GM11168 (cell line): ENCODE measurements around the gene PTPRN.

Experiments used
- in situ Hi-C: fragments of 300-500 bp; cut with MboI; formaldehyde crosslinking; loops from one replicate; pipeline ENCODE4 v1.12.0; 2022; ENCODE audit warnings: low sequenced_read_pairs; ENCODE audit not compliant: unreplicated experiment

Gene PTPRN

DNA sequence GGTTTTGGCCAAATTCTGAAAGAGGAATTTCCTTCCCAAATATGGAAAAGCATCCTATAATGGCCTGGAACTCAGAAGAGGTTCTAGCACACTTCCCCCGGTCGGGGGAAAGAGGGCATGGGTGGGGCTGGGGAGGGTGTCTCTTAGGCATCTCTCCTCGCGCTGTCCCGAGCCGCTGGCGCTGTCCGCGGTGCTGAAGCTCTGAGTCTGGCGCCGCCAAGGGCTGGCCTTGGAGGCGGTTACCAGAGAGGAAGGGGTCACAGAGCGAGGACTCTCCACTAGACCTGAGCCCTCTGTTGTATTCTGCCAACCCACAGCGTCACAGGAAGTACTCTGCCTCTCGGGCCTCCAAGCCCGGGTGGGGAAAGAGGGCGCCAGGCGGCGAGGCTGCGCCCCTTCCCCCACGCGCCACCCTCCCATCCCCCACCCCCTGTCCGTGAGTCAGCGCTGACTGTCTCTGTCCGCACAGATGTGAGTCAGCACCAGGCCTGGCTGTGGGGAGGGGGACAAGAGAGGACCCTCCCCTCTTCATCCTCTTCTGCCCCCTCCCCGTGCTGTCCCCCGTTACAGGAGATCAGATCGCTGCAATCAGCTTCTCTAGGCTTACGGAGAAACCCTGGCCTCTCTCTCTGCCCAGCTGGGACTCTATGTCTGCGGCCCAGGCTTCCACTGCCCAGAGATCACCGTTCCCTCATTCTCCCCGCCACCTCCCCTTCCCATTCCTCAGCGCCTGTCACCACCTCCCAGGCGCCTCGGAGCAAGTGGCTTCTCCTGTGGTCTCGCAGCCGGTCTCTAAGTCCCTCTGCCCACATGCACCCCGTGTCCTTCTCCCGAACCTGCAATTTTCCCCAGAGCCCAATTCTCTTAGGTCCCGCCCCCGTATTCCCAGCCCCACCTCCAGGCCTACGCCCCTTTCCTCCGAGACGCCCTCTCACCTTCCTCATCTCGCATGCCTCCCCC is 779 bp downstream of the PTPRN start:
- in situ Hi-C loops: no loop called here

DNA sequence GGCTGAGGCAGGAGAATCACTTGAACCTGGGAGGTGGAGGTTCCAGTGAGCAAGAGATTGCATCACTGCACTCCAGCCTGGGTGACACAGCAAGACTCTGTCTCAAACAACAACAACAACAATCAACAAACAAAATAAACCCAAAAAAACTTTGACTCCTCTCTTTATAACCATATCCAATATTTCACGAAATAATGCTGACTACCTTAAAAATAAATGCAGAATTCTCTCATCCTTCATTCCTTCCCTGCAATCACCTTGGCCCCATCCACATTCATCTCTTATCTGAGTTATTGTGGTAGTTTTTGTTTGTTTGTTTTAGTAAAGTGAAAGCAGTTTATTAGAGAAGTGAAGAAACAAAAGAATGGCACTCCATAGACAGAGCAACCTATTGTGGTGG is 3.2 kb downstream of the PTPRN start:
- in situ Hi-C loops: no loop called here

DNA sequence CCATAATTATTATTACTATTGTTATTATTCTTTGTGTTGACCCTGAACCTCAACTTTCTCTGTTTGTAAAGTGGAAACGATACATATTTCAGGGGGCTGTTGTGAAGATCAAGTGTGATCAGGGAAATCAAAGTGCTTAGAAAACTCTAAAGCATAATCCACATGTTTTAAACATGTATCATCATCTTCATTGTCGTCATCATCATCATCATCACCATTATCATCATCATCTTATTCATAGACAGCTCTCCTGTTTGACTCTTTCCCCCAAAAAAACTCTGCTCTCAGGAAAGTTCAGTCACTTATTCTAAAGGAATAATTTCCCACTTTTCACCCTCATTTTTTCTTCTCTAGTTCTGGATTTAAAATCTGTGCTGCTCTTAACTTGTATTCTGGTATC is 5.0 kb downstream of the PTPRN start:
- in situ Hi-C loops: no loop called here

DNA sequence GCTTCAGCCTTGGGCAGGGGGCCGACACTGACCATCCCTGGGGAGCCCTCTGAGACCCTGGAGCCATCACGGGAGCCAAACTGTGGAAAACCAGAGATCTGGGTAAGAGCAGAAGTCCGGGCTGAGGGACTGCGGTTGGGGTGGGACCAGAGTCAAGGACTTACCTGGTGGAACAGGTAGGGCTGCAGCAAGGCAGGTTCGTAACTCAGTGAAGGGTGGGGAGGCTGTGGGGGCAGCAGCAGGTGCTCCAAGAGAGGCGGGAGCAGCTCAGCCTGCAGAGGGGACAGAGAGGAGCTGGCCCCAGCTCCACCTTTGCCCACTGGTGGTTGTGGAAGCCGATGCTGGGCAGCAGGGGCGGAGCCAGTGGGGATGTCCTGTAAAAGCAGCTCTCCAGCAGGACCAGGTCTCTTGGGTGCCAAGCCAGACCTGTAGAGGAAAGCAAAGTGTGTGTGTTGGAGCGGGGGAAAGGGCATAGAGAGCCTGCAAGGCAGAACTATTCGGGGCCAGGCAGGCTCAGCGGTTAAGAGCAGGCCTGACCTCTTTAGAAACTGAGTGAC is 6.7 kb downstream of the PTPRN start:
- in situ Hi-C loops: no loop called here

DNA sequence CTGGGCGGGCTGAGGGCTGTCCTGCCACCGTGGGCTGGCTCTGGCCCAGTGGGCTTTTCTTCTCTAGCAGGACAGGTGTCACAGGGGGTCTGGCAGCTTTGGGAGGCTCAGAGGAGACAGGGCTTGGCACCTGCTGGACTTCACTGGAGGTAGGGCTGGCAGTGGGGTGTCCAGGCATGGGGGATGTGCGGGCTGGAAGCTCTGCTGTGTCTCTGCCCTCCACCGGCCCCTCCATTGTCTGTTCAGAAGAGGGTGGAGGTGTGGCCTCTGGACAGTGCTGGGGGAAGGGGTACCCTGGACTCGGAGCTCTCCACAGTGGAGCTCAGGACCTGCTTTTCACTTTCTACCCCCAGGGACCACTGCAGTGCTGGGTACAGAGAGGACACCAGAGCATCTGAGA is 9.2 kb downstream of the PTPRN start:
- in situ Hi-C loops: no loop called here

DNA sequence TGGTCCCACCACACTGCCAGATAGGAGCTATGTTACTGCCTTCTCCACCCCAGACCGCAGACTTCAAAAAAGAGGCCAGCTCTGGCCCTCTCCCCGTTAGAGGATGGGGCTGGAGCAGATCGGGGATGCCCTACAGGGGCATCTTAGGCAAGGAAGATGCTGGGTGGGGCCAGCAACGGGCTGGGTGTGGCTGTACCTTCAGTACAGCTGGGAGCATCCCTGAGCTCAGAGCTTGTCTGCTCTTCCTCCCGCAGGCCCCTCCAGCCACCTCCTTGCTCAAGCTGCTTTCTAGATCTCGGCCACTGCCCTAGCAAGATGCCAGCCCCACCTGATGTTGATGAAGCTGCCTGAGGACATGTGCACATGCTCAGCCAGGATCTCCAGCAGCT is 9.8 kb downstream of the PTPRN start:
- in situ Hi-C loops: no loop called here

DNA sequence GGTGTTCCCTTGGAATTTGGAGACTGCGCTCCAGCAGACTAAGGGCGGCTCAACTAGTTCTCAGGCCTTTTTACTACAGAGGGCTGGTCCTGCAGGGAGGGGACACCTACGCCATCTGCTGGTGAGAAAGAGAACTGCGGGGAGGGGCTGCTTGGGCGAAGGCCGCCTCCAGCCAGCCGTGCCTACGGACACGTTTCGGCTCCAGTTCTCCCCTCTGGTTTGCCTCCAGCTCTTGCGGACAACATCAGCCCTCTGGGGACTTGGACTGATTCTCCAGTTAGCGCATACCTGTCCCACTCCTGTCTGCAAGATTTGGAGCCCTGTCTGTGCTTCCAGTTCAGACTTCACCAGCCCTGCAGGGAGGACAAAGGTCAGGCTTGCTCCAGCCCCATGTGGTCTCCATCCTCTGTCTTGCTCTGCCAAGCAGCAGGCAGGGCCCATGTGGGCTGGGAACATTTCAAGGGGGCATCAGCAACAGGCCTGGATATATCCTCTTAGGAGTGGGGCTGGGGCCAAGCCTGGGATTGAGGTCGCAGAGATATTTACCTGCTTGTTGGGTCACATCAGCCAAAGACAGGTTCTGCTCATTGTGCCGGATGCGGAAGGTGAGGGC is 10.3 kb downstream of the PTPRN start:
- in situ Hi-C loops: no loop called here

DNA sequence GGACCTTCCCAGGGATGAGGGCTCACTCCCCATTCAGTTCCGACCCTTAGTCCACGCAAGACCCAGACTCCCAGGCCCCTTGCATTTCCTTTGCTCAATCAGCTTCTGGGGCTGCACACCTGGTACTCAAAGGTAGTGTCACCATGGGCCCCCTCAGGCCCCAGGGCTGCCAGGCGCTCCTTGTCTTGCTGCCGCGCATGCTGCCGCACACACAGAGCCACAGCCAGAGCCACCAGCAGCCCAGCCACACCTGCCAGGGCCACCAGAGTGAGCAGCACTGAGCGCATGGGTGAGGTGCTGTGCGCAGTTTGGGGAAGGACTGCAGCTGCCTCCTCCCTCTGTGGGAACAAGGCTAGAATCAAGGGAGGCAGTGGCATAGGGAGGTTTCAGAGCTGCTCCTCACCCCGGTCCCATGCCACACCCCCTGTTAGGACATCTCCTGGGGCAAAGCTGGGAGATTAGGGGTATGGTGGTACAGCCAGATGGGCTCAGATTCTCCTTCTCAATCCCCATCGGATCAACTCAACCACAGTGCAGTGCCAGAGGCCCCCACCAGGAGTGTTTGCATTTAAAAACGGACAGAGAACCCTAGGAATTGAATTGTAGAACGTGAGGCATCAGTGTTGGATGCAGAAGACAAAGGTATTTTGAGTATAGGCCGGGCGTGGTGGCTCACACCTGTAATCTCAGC is 11.3 kb downstream of the PTPRN start:
- in situ Hi-C loops: no loop called here

DNA sequence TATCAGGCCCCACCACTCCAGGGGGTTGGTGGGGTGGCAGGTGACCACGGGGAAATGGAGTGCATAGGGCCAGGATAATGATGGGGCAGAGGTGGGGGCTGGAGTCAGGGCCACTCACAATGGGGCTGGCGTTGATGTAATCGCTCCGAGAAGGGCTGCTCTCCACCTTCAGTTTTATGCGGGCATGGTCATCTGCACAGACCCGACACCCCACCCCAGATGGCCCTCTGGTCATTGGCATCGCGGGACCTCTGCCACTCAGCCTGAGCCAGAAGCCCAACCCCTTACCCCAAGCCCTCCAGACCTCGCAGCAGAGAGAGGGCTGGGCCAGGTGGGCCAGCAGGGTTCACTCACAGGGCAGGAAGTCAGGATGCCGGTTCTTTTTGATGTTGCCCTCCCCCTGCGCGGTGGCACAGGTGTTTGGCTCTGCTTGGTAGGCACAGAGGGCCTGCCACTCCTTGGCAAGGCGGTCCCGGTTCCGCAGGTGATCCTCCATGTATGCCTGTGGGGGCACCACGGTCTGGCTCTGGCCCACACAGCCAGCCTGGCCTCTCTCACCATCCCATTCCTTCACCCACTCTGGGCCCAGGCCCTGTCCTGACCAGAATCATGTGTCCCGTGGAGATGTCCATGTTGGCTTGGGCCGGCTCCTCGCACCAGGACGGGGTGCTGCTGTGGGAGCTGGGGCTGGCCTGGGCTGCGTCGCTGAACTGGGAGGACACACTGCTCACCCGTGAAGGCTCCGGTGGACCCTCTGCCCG is 12.4 kb downstream of the PTPRN start:
- in situ Hi-C loops: no loop called here

DNA sequence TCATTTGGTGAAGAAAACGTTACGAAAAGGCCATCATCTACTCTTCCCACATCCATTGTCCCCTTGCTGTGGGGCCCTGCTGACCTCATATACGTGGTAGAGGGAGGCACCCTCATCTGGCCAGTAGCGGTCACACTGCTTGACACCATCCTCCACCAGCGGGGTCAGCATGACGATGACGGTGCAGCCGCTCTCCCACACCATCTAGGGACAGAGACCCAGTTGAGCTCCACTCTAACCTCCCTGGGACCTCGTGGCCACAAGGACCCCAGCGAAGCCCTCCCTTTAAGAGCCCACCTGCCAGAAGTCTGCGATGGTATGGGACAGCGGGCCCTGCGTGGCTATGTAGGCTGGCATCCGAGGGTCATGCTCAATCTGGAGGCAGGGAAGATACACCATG is 13.1 kb downstream of the PTPRN start:
- in situ Hi-C loops: no loop called here

DNA sequence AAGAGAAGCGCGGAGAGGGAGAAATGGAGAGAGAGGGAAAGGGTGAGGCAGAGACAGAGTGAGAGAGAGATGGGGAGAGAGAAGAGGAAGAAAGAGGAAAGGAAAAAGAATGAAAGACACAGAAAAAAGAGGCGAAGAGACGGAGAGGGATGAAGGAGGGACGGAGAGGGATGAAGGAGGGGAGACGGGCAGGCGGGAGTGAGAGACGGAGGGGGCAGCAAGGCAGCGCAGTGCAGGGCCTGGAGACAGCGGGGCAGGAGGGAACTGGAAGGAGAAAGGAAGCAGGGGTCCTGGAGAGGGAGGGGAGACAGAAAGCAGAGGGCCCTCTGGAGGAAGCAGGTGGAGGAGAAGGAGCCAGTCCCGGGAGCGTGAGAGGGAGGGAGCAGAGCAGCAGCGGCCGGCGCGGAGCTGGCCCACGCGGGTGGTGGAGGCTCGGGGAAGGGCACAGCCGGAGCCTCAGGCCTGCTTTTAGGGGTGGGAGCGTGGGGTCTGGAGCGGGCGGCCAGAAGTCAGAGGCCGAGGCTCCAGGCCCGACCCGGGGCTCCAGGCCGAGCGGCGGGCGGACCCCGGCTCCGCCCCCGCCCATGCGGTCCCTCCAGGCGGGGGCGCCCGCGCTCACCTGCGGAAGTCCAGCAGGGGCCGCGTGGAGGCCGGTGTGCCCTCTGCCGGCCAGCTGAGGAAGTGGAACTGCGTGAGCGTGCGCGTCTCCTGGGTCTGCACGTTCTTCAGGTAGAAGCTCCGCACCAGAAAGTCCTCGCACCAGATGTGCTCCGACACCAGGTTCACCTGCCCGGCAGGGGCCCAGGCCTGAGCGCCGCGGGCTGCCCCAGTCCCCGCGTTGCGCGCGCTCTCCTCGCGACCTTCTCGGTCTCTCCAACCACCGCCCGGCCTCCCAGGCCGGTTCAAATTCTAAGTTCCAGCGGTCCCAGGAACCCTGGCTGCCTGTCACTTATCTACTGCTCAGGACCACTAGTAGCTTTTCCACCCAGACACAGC is 14.5 kb downstream of the PTPRN start:
- in situ Hi-C loops: no loop called here

DNA sequence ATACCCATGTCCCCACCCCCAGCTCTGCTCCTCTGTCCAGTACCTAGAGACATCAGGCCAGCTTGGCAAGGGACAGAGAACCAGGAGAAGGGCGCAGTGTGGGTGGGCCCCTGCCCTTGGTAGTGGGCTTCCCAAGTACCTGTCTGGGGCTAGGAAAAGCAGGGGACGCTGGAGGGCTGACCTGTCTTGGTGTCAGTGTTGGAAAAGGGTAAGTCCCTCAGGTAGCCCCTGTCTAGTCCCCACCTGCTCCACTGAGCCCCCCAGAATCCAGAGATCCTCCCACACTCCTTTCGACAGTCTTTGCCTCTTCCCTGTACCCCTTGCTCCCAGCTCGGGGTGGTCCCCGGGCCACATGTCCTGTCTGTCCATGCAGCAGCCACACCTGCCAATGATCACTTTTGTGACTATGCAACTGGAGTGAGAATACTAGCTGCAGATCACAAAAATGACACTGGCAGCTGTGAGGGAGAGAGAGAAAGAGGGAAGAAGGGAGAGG is 15.4 kb downstream of the PTPRN start:
- in situ Hi-C loops: no loop called here

DNA sequence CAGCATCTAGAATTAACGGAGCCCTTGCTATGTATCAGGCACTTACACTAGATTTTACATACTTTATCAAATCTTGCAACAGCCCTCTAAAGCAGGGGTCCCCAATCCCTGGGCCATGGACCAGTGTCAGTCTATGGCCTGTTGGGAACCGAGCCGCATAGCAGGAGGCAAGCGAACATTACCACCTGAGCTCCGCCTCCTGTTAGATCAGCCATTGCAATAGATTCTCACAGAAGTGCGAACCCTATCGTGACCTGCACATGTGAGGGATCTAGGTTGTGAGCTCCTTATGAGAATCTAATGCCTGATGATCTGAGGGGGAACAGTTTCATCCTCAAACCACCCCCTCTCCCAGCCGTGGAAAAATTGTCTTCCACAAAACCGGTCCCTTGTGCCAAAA is 16.6 kb downstream of the PTPRN start:
- in situ Hi-C loops: no loop called here

DNA sequence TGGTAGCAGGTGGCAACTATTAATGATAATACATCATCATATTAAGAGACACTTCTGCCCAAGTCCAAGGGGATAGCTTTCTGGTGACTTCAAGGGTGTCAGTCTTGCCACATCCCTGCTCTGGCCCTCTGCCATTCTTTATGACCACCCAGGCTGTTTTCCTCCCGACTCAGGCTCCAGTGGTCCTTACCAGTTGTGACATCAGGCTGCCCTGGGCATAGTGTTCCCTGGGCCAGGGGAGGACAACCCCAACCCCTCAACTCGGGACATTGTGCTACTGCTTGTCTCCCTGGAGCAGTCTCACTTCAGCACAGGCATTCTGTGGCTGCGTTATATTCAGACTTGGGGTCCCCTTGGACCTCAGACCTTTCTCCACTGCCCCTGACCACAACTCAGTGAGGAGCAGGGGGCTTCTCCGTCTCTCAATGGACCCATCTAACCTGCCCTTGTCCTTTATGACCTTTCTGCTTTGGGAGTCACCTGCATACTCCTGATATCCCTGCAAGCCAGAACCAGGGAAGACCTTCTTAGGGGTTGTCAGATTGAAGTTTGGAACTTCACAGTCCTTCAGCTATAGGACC is 17.2 kb downstream of the PTPRN start:
- in situ Hi-C loops: no loop called here

DNA sequence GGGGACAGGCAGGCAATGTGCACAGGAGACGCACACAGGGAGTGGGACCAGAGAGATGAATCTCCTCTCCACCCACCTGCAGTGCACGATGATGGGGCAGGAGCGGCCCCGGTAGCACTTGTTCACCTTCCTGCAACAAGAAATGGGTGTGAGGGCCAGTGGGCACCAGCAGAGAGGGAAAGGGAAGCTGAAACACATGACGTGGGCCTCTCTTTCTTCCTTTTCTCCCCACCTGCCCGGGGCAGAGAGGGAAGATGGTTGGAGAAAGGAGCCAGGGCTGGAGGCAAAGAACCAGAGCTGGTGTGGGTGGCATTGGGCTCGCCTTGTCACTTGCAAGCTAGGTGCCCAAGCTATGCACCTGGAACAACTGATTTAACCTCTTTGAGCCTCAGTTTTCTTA is 17.8 kb downstream of the PTPRN start:
- in situ Hi-C loops: no loop called here

DNA sequence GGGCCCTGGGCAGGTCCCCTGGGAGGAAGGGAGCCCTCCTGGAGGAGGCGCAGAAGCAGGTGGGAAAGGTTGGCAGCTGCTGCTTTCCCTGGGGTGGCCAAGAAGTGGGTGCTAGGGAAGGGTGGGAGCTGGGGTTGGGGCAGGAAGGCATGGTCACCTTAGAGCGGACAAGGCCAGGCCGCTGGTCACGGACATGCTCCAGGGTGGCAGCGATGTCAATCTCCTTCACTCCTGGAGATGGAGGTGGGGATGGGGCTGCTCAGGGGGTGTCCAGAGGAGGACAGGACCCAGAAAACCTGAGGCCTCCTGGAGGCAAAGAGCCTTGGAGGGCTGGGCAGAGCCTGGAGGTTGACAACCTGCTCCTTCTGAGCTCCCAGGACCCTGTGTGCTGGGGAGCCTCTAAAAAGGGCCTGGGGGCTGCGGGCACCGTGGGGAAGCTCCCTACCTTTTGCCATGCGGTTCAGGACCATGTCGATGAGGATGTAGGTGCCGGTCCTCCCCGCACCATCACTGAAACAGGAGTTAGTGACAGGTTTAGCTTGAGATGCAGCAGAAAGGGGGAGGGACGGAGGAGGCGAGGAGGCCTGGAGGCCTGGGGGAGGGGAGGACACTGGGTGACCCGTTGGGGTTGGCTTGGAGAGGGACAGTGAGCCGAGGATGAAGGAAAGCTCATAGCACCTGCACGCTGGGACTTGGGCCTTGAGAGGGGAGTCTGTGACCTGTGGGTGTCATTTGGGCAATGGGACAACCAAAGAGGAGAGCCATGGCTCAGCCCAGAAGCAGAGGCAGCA is 18.6 kb downstream of the PTPRN start:
- in situ Hi-C loops: no loop called here

DNA sequence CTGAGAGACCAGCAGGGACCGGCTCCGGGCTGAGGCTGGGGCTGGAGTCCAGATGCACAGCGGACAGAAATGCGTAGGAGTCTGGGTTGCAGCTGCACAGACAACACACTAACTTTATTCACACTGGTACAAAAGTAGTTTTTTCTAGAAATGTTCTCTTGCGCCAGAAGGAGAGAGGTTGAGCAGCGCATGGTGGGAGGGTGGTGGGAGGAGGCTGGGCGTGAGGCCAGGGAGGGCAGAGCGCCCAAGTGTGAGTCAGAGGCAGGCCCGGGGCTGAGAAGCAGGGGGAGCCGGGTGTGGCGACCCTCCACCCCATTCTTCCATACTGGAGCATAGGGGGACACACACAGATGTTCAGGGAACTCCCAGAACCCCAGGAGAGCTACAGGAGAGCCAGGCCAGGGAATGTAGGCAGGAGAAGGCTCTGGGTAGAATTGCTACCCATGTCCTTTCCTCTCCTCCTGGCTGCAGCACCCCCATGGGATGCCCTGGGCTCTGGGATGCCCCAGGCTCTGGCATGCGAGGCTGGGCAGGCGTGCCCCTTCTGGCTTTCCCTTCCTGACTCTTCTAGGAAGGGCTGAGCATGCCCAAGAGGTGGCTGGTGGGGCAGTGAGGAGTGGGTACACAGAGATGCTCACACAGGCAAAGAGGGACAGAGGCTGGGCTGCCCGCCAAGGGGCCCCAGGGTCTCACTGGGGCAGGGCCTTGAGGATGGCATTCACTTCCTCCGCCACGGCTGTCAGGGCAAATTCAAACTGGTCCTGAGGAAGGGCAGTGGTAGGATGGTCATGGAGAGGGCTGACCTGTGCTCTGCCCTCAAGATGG is 19.5 kb downstream of the PTPRN start:
- in situ Hi-C loops: no loop called here
